LNCaP clone FGC (cell line): ENCODE measurements around the gene SRPK2.
"Not testable (repeated sequence)": the region's sequence is repeated elsewhere in the genome, so short reads cannot be mapped to it uniquely, and the experiment has no call there.

ENCODE experiments used
- DNase-seq: peaks from one replicate; pipeline ENCODE4 v3.0.0-alpha.2; 2011; ENCODE audit warnings: low read depth
- H3K4me3 ChIP-seq: 2 replicates; pipeline ENCODE4 v1.5.1; 2011; ENCODE audit warnings: mild to moderate bottlenecking, low read depth, low read length, control low read depth
- CTCF ChIP-seq: IDR thresholded peaks from 2 replicates; pipeline ENCODE4 v1.5.1; 2012; ENCODE audit warnings: mild to moderate bottlenecking; ENCODE audit not compliant: control insufficient read depth, insufficient read depth; ENCODE audit errors: extremely low read depth

The SRPK2 gene

DNA sequence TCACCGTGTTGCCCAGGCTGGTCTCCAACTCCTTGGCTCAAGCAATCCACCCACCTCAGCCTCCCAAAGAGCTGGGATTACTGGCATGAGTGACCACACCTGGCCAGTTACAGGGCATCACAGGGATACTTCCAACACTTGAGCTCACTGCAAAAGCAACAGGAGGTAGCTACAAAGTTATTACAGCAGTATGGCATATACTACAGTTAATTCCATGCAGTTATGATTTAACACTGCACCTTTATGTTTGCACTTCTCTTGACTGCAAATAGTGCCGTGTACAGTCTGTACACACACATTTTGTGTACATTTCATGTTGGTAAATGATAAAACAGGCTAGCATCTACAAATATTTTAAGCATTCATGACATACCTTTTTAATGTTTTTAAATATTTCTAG lies 21.3 kb downstream of the SRPK2 start:
- no peak for TF ChIP-seq CTCF
- DNase-seq, result peak; percentile 93
- no peak overlapping the region for H3K4me3 ChIP-seq

GRCh38 chr7:105365541-105366534 lies 22.9 kb downstream of the SRPK2 start:
- H3K4me3 ChIP-seq, result no peak overlapping the region
- DNase-seq, result no peak
- TF ChIP-seq CTCF, result no peak

GRCh38 chr7:105364684-105365083 lies 24.0 kb downstream of the SRPK2 start:
- no peak for TF ChIP-seq CTCF
- DNase-seq, result no peak
- no peak overlapping the region for H3K4me3 ChIP-seq

DNA sequence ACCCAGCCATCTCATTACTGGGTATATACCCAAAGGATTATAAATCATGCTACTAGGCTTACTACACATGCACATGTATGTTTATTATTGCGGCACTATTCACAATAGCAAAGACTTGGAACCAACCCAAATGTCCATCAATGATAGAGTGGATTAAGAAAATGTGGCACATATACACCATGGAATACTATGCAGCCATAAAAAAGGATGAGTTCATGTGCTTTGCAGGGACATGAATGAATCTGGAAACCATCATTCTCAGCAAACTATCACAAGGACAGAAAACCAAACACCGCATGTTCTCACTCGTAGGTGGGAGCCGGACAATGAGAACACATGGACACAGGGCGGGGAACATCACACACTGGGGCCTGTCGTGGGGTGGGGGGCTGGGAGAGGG lies 25.1 kb downstream of the SRPK2 start:
- DNase-seq, H3K4me3 ChIP-seq: not testable (repeated sequence)

- H3K4me3 ChIP-seq, DNase-seq: not testable (repeated sequence)
Observed at GRCh38 chr7:105362685-105363084, 26.0 kb downstream of the SRPK2 start.

- DNase-seq, result not testable (repeated sequence)
Observed at GRCh38 chr7:105361995-105362394, 26.7 kb downstream of the SRPK2 start.

GRCh38 chr7:105360149-105360548 lies 28.6 kb downstream of the SRPK2 start:
- H3K4me3 ChIP-seq, DNase-seq: not testable (repeated sequence)

More at GRCh38 chr7:105361995-105362394, 26.7 kb downstream of the SRPK2 start:
- H3K4me3 ChIP-seq, result not testable (repeated sequence)

DNA sequence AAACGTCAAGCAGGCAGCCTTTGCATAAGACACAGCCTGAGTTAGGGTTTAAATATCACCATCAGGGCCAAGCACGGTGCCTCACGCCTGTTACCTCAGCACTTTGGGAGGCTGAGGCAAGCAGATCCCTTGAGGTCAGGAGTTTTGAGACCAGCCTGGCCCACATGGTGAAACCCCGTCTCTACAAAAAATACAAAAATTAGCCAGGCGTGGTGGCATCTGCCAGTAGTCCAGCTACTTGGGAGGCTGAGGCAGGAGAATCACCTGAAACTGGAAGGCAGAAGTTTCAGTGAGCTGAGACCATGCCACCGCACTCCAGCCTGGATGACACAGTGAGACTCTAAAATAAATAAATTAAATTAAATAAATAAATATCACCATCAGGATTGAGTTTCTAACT lies 33.0 kb downstream of the SRPK2 start:
- H3K4me3 ChIP-seq, result no peak overlapping the region
- no peak for TF ChIP-seq CTCF
- no peak for DNase-seq

DNA sequence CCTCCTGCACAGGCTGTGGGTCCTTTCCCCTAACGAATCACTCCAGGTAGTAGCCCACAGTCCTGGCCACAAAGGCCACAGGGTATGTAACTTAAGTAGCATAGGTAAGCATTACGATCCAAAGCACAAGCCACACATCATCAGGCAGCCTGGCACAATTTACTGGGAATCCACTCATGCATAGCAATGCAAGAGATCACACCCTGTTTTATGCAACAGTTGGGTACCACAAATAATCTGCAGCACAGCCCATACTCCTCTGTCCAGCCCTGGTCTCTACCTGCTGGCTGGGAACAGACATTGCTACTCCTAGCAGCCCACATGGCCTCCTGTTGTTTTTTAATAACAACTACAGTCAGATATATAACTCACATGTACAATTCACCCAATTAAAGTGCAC lies 34.3 kb downstream of the SRPK2 start:
- DNase-seq, result no peak
- no peak for TF ChIP-seq CTCF
- H3K4me3 ChIP-seq, result no peak overlapping the region
